AG09319 (cell line): ENCODE measurements around the gene TFF3.

ENCODE experiments used
- DNase-seq: peaks from one replicate; pipeline ENCODE4 v3.0.0-alpha.2; 2010; ENCODE audit warnings: low read depth; ENCODE audit errors: extremely low read depth
- CTCF ChIP-seq: IDR thresholded peaks from 2 replicates; pipeline ENCODE4 v1.5.1; 2011; ENCODE audit warnings: low read depth, mild to moderate bottlenecking, inconsistent platforms, low read length, moderate library complexity

The TFF3 gene

GRCh38 chr21:42315296-42315891, at the start of gene TFF3:
TFF3 (minus strand) TSS chr21:42315409; CDS start chr21:42315374, 35 bp downstream.
- TF ChIP-seq CTCF = no peak
- no peak for DNase-seq

DNA sequence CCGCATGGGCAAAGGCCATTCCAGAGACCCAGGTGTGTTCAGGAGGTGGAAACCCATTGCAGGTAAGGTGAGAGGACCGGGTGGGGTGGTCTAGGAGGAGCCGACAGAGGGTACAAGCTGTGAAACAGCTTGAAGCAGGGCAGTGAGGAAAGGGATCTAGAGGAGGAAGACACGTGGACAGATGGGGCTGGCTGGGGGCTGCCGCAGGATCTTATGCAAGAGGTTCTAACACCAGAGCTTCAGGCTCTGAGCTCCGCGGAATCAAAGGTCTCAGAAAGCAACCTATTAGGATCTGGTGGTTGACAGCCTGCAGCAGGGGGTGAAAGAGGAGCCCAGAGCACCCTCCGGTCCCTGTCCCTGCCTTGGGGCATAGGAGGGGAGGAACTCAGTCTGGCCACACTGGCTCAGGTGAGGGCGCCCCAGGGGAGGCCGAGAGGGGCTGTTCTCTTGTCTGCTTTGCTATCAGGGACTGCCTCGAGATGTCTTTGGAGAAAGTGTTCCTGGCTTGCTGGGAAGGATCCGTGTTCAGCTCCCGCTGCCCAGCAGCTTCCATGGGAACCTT, 49.2 kb upstream of the TFF3 start:
- no peak for DNase-seq
- no peak for TF ChIP-seq CTCF

DNA sequence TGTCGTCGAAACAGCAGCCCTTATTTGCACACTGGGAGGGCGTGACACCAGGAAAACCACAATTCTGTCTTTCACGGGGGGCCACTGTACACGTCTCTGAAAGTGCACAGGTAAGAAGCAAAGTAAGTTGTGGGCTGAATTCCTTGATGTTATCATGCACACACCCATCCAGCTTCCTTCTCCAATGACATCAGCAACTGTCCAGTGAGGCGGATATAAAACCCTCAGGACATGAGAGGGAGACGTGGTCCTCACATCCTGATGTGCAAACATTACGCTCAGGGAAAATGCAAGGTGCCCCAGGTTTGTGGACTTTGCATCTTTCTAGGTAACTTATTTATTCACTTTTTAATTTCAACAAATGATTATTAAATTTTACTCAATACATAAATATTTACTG, 48.1 kb upstream of the TFF3 start:
- no peak for DNase-seq
- no peak for TF ChIP-seq CTCF

DNA sequence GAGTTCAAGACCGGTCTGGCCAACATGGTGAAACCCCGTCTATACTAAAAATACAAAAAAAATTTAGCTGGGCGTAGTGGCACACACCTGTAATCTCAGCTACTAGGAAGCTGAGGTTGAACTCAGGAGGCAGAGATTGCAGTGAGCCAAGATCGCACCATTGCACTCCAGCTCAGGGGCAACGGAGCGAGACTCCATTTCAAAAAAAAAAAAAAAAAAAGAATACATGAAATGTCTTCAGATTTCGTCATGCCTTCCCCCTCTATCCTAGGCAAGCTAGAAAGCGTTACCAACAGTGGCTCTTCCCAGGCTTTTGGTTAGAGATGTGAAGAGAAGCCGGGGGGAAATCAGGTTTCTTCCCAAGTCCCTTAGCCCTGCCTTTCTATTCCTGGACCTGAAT, 47.5 kb upstream of the TFF3 start:
- no peak for TF ChIP-seq CTCF
- DNase-seq = no peak

GRCh38 chr21:42362198-42362597, 47.0 kb upstream of the TFF3 start:
- TF ChIP-seq CTCF = no peak
- DNase-seq = no peak

DNA sequence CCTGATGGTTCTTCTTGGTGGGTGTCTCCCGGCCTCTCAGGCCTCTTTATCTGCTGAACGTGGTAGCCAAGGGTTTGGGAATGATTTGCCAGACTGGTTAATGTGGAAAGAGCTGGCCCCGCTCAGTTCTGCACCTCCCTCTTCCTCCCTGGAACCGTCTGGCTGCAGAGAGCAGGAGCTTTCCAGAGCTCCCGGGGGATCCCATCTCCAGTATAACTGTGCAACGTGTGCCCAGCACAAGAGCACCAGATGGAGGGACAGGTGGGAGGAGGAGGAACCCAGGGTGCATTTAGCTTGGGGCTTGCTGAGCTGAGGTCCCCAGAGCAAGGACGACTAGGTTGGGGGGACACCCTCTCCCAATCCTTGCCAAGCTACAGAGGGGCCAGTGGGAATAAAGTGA, 46.1 kb upstream of the TFF3 start:
- no peak for DNase-seq
- no peak for TF ChIP-seq CTCF

DNA sequence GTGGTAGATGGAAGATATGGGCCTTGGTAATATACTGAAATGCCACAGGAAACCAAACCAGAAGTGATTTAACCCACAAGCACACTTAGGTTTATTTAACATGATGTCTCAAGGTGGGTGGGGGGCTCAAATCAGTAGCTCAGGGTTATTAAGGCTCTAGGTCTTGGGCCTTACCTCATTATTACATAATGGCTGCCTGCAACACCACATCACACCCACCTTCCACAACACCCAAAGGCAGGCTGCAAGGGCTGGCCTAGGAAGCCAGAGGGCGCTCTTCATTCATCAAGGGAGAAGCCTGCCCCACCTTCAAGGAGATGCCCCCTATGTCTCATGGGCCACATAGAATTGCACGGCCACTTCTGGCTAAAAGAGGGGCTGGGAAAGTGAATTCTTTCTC, 45.1 kb upstream of the TFF3 start:
- no peak for TF ChIP-seq CTCF
- no peak for DNase-seq
